Uterus (tissue), 4 donors: ENCODE results near the gene ACSM6. TPM values are rescaled to one million over a fixed set of nuclear protein-coding genes. Genes with fewer than 3 reads are reported as not detected.
"Not testable (repeated sequence)": the region's sequence is repeated elsewhere in the genome, so short reads cannot be mapped to it uniquely, and the experiment has no call there.

ENCODE experiments used
- DNase-seq, 2 donors: peaks; one replicate each; pipeline ENCODE4 v3.0.0-alpha.2; 2019 to 2020
- H3K27ac ChIP-seq, 2 donors: fragments of 200-600 bp; sonication (generic); 1 replicate in 1 of 2; 2 replicates in 1 of 2; pipeline ENCODE4 v1.5.1; 2016 to 2018
- H3K27me3 ChIP-seq, 2 donors: fragments of 200-600 bp; sonication (generic); one replicate each; pipeline ENCODE4 v1.5.1; 2018 to 2019; ENCODE audit warnings: control low read depth in 1 of 2
- H3K36me3 ChIP-seq, 2 donors: fragments of 200-600 bp; sonication (generic); one replicate each; pipeline ENCODE4 v1.5.1; 2019; ENCODE audit warnings: control low read depth in 1 of 2
- H3K4me1 ChIP-seq, 2 donors: fragments of 200-600 bp; sonication (generic); one replicate each; pipeline ENCODE4 v1.5.1; 2018 to 2019; ENCODE audit warnings: control low read depth in 1 of 2
- H3K4me3 ChIP-seq, 2 donors: fragments of 200-600 bp; sonication (generic); 1 replicate in 1 of 2; 2 replicates in 1 of 2; pipeline ENCODE4 v1.5.1; 2018 to 2019; ENCODE audit warnings: mild to moderate bottlenecking in 1 of 2
- H3K9me3 ChIP-seq, 2 donors: fragments of 200-600 bp; sonication (generic); one replicate each; pipeline ENCODE4 v1.5.1; 2019; ENCODE audit warnings: control low read depth in 1 of 2
- POLR2A ChIP-seq, 2 donors: fragments of 450-650 bp; IDR thresholded peaks; one replicate each; pipeline ENCODE4 v1.6.1; 2016; ENCODE audit warnings: antibody characterized with exemption in 2 of 2, mild to moderate bottlenecking in 1 of 2, moderate library complexity in 1 of 2
- intact Hi-C: fragments of 100-400 bp; cut with DNase I; formaldehyde crosslinking; loops from one replicate; pipeline ENCODE4 v1.15.1; 2023; ENCODE audit warnings: low total_unique reads
- total RNA-seq, 4 donors: library from RNA; depleted of rRNA in 3 of 4; stranded (reverse); fragments of >200 nt in 3 of 4; gene quantifications; one replicate each; pipeline versions ENCODE4 v1.1.0 to v1.2.4, GENCODE V29; 2014 to 2023
- TF ChIP-seq, protein P1 (sequence below), 4 experiments: fragments of 200-600 bp in 2 of 4; fragments of 450-650 bp in 2 of 4; sonication (generic) in 2 of 4; IDR thresholded peaks; one replicate each; pipeline ENCODE4 v1.5.1; 2016 to 2019; ENCODE audit warnings: antibody characterized with exemption in 4 of 4, mild to moderate bottlenecking in 2 of 4, moderate library complexity in 1 of 4
- donor health status: DM: yes; HTN: yes; CAD: no.

The ACSM6 gene
- total RNA-seq, 4 donors from 2014 or later: not detected

DNA sequence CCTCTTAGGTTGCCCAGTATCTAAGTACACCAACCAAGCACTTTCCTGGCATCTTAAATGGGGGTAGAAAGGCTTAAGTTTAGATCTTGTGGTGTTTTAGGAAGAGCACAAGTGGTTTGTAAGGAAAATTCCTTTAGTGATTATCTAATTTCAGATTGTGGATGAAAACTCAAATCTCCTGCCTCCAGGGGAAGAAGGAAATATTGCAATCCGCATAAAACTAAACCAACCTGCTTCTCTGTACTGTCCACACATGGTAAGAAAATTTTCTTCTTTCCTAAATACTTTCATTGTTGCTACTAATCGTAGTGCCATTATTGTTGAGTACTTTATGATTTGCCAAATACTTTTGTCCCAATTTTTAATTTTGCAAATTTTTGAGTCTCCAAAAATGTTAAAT, 31.1 kb downstream of the ACSM6 start:
- Histone ChIP-seq H3K9me3 (no peaks in the 10 kb centered on the region), H3K27me3 (no peaks in the 10 kb centered on the region), H3K4me3 (no peak overlapping the region), H3K36me3 (no peaks in the 10 kb centered on the region), H3K4me1 (no peaks in the 10 kb centered on the region), H3K27ac (no peak overlapping the region)
- intact Hi-C loops: no loop called here
- DNase-seq: no peak
- TF ChIP-seq POLR2A (IDR thresholded peaks at IDR 0.05): no peak
- TF ChIP-seq, protein P1, sequence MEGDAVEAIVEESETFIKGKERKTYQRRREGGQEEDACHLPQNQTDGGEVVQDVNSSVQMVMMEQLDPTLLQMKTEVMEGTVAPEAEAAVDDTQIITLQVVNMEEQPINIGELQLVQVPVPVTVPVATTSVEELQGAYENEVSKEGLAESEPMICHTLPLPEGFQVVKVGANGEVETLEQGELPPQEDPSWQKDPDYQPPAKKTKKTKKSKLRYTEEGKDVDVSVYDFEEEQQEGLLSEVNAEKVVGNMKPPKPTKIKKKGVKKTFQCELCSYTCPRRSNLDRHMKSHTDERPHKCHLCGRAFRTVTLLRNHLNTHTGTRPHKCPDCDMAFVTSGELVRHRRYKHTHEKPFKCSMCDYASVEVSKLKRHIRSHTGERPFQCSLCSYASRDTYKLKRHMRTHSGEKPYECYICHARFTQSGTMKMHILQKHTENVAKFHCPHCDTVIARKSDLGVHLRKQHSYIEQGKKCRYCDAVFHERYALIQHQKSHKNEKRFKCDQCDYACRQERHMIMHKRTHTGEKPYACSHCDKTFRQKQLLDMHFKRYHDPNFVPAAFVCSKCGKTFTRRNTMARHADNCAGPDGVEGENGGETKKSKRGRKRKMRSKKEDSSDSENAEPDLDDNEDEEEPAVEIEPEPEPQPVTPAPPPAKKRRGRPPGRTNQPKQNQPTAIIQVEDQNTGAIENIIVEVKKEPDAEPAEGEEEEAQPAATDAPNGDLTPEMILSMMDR (IDR thresholded peaks at IDR 0.05): no peak

DNA sequence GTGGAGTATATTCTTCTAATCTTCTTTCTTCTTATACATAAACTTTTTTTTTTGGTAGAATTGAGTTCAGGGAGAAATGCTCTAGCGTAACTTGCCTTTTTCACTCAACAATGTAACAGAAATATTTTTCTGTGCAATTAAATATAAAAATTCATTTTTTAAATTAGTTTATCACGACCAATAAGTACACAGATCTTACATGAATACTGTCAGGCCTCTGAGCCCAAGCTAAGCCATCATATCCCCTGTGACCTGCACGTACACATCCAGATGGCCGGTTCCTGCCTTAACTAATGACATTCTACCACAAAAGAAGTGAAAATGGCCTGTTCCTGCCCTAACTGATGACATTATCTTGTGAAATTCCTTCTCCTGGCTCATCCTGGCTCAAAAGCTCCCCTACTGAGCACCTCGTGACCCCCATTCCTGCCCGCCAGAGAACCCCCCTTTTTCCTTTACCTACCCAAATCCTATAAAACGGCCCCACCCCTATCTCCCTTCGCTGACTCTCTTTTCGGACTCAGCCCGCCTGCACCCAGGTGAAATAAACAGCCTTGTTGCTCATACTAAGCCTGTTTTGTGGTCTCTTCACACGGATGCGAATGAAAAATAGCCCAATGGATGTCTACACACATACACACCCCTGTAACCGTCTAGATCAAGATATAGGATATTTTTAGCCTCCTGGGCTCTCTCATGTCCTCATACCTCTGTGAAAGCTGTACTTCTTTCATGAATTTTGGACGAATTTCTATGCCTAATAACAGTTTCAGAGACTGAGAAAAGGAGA, 35.1 kb downstream of the ACSM6 start:
- intact Hi-C loops, H3K27ac ChIP-seq, H3K4me1 ChIP-seq, H3K4me3 ChIP-seq, H3K36me3 ChIP-seq, H3K27me3 ChIP-seq, H3K9me3 ChIP-seq, DNase-seq: not testable (repeated sequence)

DNA sequence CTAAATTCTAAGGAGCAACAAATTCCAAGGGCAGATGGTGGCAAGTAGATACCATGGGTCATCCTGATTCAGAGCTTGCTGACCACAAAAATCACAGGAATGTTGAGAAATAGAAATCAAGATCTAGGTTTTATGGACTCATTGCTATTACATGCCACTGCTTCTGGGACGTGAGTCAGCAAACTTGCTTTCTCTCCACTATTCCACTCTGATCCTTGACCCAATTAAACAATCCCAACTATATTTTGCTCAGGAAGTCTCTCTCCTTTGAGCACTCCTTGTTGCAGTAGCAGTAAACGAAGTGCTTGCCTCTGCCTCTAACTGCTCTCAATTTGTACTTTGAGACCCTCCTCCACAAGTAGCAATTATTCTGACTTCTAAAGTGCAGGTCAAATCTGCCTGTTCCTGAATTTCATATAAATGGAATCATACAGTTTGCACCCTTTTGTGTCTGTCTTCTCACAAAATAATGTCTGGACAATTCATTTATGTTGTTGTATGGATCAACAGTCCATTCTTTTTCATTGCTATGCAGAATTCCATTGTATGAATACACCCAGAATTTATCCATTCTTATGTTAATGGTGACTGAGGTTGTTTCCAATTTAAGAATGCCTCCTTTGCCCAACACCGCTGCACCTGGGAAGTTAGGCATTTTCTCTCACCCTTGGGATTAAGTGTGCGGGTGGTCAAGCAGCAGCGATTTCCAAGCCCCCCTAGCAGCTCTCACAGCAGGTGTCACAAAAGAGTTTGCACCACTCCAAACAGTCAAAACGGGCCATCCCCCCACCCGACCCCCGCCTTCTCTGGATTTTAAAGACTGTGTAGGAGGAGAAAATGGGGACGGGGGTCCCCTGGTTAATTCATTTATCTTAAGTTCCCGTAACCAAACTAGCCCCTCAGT, 35.9 kb downstream of the ACSM6 start:
- no peaks in the 10 kb centered on the region for H3K27me3 ChIP-seq
- H3K27ac ChIP-seq: no peak overlapping the region
- H3K4me1 ChIP-seq: no peaks in the 10 kb centered on the region
- intact Hi-C loops: no loop called here
- DNase-seq: no peak
- H3K9me3 ChIP-seq: no peaks in the 10 kb centered on the region
- H3K4me3 ChIP-seq: peak overlapping the region; percentile 13 to 27
- no peaks in the 10 kb centered on the region for H3K36me3 ChIP-seq
- no peak for TF ChIP-seq POLR2A (IDR thresholded peaks at IDR 0.05)
- TF ChIP-seq, protein P1 (IDR thresholded peaks at IDR 0.05): no peak

DNA sequence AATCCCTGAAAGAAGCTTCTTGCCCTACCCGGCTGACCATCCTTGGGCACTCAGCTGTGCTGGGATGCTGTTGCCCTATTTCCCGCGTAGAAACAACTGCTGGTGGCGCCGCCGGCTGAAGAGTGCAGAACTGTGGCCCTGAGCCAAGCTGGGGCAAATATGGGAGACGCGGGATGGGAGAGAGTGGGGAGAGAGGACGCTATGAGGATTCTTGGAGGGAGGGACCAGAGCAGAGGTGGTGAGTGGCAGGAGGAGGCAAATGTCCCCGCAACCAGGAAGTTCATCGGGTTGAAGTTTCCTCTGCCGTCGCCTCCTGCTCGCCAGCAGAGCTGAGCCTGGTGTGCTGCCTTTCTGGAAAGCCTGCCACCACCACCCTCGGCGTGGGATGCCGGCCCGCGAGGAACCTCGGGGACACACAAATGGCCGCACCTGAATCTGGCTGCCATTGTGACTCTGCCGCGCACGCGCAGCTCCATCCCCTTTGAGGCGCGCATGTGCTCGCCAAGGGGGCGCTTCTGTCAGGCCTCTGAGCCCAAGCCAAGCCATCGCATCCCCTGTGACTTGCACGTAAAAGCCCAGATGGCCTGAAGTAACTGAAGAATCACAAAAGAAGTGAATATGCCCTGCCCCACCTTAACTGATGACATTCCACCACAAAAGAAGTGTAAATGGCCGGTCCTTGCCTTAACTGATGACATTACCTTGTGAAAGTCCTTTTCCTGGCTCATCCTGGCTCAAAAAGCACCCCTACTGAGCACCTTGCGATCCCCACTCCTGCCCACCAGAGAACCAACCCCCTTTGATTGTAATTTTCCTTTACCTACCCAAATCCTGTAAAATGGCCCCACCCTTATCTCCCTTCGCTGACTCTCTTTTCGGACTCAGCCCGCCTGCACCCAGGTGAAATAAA, 36.9 kb downstream of the ACSM6 start:
- Histone ChIP-seq H3K4me3 (peak overlapping the region; percentile 13 to 27), H3K27ac (peak overlapping the region in 1 of 2 donors; percentile 13)
- H3K27me3 ChIP-seq, H3K36me3 ChIP-seq, H3K9me3 ChIP-seq, intact Hi-C loops, DNase-seq, H3K4me1 ChIP-seq: not testable (repeated sequence)

DNA sequence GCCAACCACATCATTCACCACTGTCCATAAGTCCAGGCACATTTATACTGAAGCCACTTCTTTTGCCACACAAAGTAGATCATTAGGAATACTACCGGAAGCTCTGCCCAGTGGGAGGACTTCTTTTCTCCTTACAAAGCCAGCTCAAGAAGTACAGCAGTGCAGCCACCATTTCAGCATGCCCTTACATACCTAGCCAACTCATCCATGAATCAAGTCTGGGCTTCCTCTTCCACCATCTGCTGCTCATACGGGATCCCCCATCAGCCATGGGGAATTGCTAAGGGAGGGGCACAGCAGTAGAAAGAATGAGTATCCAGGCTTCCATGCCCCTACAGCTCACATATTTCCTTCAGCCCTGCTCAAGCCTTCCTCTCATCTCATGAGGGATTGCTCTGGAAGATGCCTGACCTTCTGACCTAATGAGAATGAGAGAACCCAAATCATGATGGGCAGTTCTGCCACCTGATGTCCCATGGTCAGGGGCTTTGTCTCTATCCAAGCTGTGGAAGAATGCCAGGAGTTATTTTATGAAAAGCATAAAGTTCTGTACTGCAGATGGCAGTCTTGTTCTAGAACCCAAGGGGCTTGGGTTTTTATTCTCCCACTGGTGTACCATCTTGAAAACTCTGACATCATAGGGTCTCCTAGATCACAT, 39.5 kb downstream of the ACSM6 start:
- no peak for TF ChIP-seq POLR2A (IDR thresholded peaks at IDR 0.05)
- TF ChIP-seq, protein P1 (IDR thresholded peaks at IDR 0.05): no peak
- Histone ChIP-seq H3K4me3 (no peak overlapping the region), H3K9me3 (no peaks in the 10 kb centered on the region), H3K4me1 (no peaks in the 10 kb centered on the region), H3K27me3 (no peaks in the 10 kb centered on the region), H3K36me3 (no peaks in the 10 kb centered on the region), H3K27ac (no peak overlapping the region)
- DNase-seq: no peak
- intact Hi-C loops: no loop called here
